Vagina (tissue), 2 donors: ENCODE results near the gene FOXE1.

ENCODE experiments used
- CTCF ChIP-seq, 3 experiments: fragments of 450-650 bp in 2 of 3; fragments of 200-600 bp in 1 of 3; sonication (generic) in 1 of 3; IDR thresholded peaks; one replicate each; pipeline ENCODE4 v1.5.1; 2017 to 2019; ENCODE audit warnings: antibody characterized with exemption in 3 of 3, mild to moderate bottlenecking in 2 of 3, moderate library complexity in 2 of 3
- POLR2A ChIP-seq, 2 donors: fragments of 450-650 bp; IDR thresholded peaks; one replicate each; pipeline ENCODE4 v1.6.1; 2017; ENCODE audit warnings: antibody characterized with exemption in 2 of 2, mild to moderate bottlenecking in 2 of 2, moderate library complexity in 2 of 2

GRCh38 chr9:97856857-97857605 is 4.0 kb downstream of the FOXE1 start:
- TF ChIP-seq CTCF (IDR thresholded peaks at IDR 0.05) (no peak), POLR2A (IDR thresholded peaks at IDR 0.05) (no peak)
